DOHH2 (cell line): ENCODE data around the gene BCOR.

Experiments
- H3F3A ChIP-seq: fragments of 200-600 bp; sonication (generic), shearing (Covaris generic); 2 replicates; pipeline ENCODE4 v1.6.0; 2016; ENCODE audit warnings: antibody characterized with exemption, mild to moderate bottlenecking; ENCODE audit not compliant: control insufficient read depth, insufficient read depth
- H3K27ac ChIP-seq: fragments of 200-600 bp; sonication (generic); 2 replicates; pipeline ENCODE4 v1.5.1; 2014; ENCODE audit warnings: low read depth, mild to moderate bottlenecking, low read length, moderate library complexity
- H3K27me3 ChIP-seq: fragments of 200-600 bp; sonication (generic); 2 replicates; pipeline ENCODE4 v1.6.1; 2014; ENCODE audit warnings: mild to moderate bottlenecking, low read length, mixed read lengths; ENCODE audit not compliant: control insufficient read depth
- H3K36me3 ChIP-seq: fragments of 200-600 bp; sonication (generic); 2 replicates; pipeline ENCODE4 v1.6.1; 2014; ENCODE audit warnings: mild to moderate bottlenecking, low read length, moderate library complexity, mixed read lengths; ENCODE audit not compliant: control insufficient read depth
- H3K4me1 ChIP-seq: fragments of 200-600 bp; sonication (generic); 2 replicates; pipeline ENCODE4 v1.6.1; 2014; ENCODE audit warnings: mild to moderate bottlenecking, low read length, mixed read lengths; ENCODE audit not compliant: control insufficient read depth
- H3K4me2 ChIP-seq: fragments of 200-600 bp; sonication (generic); 2 replicates; pipeline ENCODE4 v1.6.0; 2014; ENCODE audit warnings: mild to moderate bottlenecking, low read length, moderate library complexity
- H3K4me3 ChIP-seq: fragments of 200-600 bp; sonication (generic); 2 replicates; pipeline ENCODE4 v1.5.1; 2014; ENCODE audit warnings: mild to moderate bottlenecking, low read length, mixed read lengths
- H3K79me2 ChIP-seq: fragments of 200-600 bp; sonication (generic); 2 replicates; pipeline ENCODE4 v1.6.1; 2014; ENCODE audit warnings: mild to moderate bottlenecking, low read length, mixed read lengths; ENCODE audit not compliant: control insufficient read depth
- H3K9me2 ChIP-seq: fragments of 200-600 bp; sonication (generic); replicated peaks from 2 replicates; pipeline ENCODE4 v1.6.1; 2014; ENCODE audit warnings: mild to moderate bottlenecking, low read length, mixed read lengths; ENCODE audit not compliant: control insufficient read depth
- H3K9me3 ChIP-seq: fragments of 200-600 bp; sonication (generic); 2 replicates; pipeline ENCODE4 v1.6.1; 2014; ENCODE audit warnings: antibody characterized with exemption, low read length, mixed read lengths; ENCODE audit not compliant: control insufficient read depth, insufficient read depth
- H4K20me1 ChIP-seq: fragments of 200-600 bp; sonication (generic); 2 replicates; pipeline ENCODE4 v1.6.0; 2014; ENCODE audit warnings: low read depth, mild to moderate bottlenecking, antibody characterized with exemption, low read length, moderate library complexity; ENCODE audit not compliant: control insufficient read depth, insufficient read depth
- CTCF ChIP-seq: fragments of 200-600 bp; sonication (generic); IDR thresholded peaks from one replicate; pipeline ENCODE4 v1.5.1; 2014; ENCODE audit warnings: antibody characterized with exemption, mild to moderate bottlenecking, low read depth, low read length; ENCODE audit not compliant: poor library complexity, severe bottlenecking
- EZH2phosphoT487 ChIP-seq: fragments of 200-600 bp; sonication (generic); IDR thresholded peaks from 2 replicates; pipeline ENCODE4 v1.6.1; 2017; ENCODE audit warnings: borderline replicate concordance, mild to moderate bottlenecking, antibody characterized with exemption, low read length, moderate library complexity, mixed read lengths

The BCOR gene

GRCh38 chrX:40112996-40113395, 15.2 kb upstream of the BCOR start:
- Histone ChIP-seq H3K27ac (no peak overlapping the region), H3K27me3 (no peaks in the 10 kb centered on the region; the same call in 1 of the 2 replicates), H3K79me2 (no peaks in the 10 kb centered on the region), H3K9me2 (no peaks in the 10 kb centered on the region), H3K36me3 (no peaks in the 10 kb centered on the region), H3K4me2 (no peak overlapping the region), H3F3A (peaks cover 5% of the 10 kb centered on the region), H4K20me1 (no peaks in the 10 kb centered on the region), H3K4me1 (peaks cover 19% of the 10 kb centered on the region), H3K9me3 (no peaks in the 10 kb centered on the region), H3K4me3 (no peak overlapping the region)
- TF ChIP-seq CTCF (no peak), EZH2phosphoT487 (no peak)

- no peaks in the 10 kb centered on the region for H3K9me2 ChIP-seq
- H3F3A ChIP-seq, result peaks cover 5% of the 10 kb centered on the region
- no peak overlapping the region for H3K4me3 ChIP-seq
- H4K20me1 ChIP-seq, result no peaks in the 10 kb centered on the region
- peaks cover 6% of the 10 kb centered on the region for H3K27me3 ChIP-seq
- H3K9me3 ChIP-seq, result no peaks in the 10 kb centered on the region
- no peaks in the 10 kb centered on the region for H3K36me3 ChIP-seq
- H3K4me1 ChIP-seq, result peaks cover 30% of the 10 kb centered on the region
- H3K79me2 ChIP-seq, result 0 out of 2 replicates have a peak, but pooled peaks cover 1% of the 10 kb centered on the region
- TF ChIP-seq EZH2phosphoT487 (no peak), CTCF (no peak)
- no peak overlapping the region for H3K27ac ChIP-seq
- no peak overlapping the region for H3K4me2 ChIP-seq
Observed at GRCh38 chrX:40111868-40112267, 14.1 kb upstream of the BCOR start.

GRCh38 chrX:40109288-40110008, 11.7 kb upstream of the BCOR start:
- Histone ChIP-seq H3K27ac (no peak overlapping the region), H3K9me3 (no peaks in the 10 kb centered on the region), H3F3A (peaks cover 5% of the 10 kb centered on the region), H3K4me1 (peaks cover 31% of the 10 kb centered on the region), H4K20me1 (no peaks in the 10 kb centered on the region), H3K27me3 (peaks cover 6% of the 10 kb centered on the region), H3K79me2 (peaks cover 9% of the 10 kb centered on the region), H3K4me3 (peak overlapping the region; percentile 79), H3K36me3 (no peaks in the 10 kb centered on the region), H3K4me2 (peak overlapping the region; percentile 85), H3K9me2 (no peaks in the 10 kb centered on the region)
- TF ChIP-seq EZH2phosphoT487 (no peak), CTCF (no peak)
